GM23338 (cell line): Measurements from ENCODE around the gene LAYN.

ENCODE experiments used
- CREB1 ChIP-seq: fragments of 250-450 bp; sonication (Bioruptor Pico); IDR thresholded peaks from 2 replicates; pipeline ENCODE4 v1.5.0; 2020; ENCODE audit warnings: low read depth, mild to moderate bottlenecking, moderate library complexity
- EZH2 ChIP-seq: fragments of 200-600 bp; sonication (generic); IDR thresholded peaks from one replicate; pipeline ENCODE4 v1.8.0; 2017; ENCODE audit warnings: antibody characterized with exemption, mild to moderate bottlenecking, low read depth; ENCODE audit not compliant: unreplicated experiment
- NANOG ChIP-seq: IDR thresholded peaks from 2 replicates; pipeline ENCODE4 v1.6.1; 2016; ENCODE audit warnings: antibody characterized with exemption, borderline replicate concordance
- POLR2AphosphoS5 ChIP-seq: IDR thresholded peaks from 2 replicates; pipeline ENCODE4 v1.6.1; 2016; ENCODE audit warnings: antibody characterized with exemption, low read depth
- TF ChIP-seq, protein P1 (sequence below), 2 experiments: fragments of 200-600 bp in 1 of 2; sonication (generic) in 1 of 2; conservative IDR thresholded peaks; 2 replicates each; pipeline versions ENCODE4 v1.5.1 to v1.6.1; 2016 to 2017; ENCODE audit warnings: antibody characterized with exemption in 2 of 2, low read depth in 2 of 2, mild to moderate bottlenecking in 2 of 2, moderate library complexity in 1 of 2
- TF ChIP-seq, protein P2 (sequence below): IDR thresholded peaks from 2 replicates; pipeline ENCODE4 v1.6.1; 2016; ENCODE audit warnings: antibody characterized with exemption

DNA sequence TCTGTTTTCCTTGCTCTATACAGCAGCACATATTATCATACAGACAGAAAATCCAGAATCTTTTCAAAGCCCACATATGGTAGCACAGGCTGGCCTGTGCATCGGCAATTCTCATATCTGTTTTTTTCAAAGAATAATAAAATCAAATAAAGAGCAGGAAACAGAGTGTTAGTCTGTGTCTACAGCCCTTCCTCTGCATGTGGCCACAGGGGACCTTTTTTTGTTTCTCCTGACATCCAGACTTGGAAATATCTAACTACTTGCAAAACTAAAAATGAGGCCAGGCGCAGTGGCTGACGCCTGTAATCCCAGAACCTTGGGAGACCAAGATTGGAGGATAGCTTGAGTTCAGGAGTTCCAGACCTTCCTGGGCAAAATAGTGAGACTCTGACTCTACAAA lies 20.3 kb downstream of the LAYN start:
- TF ChIP-seq, protein P1, sequence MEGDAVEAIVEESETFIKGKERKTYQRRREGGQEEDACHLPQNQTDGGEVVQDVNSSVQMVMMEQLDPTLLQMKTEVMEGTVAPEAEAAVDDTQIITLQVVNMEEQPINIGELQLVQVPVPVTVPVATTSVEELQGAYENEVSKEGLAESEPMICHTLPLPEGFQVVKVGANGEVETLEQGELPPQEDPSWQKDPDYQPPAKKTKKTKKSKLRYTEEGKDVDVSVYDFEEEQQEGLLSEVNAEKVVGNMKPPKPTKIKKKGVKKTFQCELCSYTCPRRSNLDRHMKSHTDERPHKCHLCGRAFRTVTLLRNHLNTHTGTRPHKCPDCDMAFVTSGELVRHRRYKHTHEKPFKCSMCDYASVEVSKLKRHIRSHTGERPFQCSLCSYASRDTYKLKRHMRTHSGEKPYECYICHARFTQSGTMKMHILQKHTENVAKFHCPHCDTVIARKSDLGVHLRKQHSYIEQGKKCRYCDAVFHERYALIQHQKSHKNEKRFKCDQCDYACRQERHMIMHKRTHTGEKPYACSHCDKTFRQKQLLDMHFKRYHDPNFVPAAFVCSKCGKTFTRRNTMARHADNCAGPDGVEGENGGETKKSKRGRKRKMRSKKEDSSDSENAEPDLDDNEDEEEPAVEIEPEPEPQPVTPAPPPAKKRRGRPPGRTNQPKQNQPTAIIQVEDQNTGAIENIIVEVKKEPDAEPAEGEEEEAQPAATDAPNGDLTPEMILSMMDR (conservative IDR thresholded peaks at IDR 0.05; ENCODE audit: low read depth in 2 of 2): no peak
- no peak for TF ChIP-seq CREB1
- no peak for TF ChIP-seq NANOG
- no peak for TF ChIP-seq POLR2AphosphoS5
- no peak for TF ChIP-seq EZH2
- TF ChIP-seq, protein P2, sequence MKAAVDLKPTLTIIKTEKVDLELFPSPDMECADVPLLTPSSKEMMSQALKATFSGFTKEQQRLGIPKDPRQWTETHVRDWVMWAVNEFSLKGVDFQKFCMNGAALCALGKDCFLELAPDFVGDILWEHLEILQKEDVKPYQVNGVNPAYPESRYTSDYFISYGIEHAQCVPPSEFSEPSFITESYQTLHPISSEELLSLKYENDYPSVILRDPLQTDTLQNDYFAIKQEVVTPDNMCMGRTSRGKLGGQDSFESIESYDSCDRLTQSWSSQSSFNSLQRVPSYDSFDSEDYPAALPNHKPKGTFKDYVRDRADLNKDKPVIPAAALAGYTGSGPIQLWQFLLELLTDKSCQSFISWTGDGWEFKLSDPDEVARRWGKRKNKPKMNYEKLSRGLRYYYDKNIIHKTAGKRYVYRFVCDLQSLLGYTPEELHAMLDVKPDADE: no peak
